Left ventricle myocardium inferior (tissue), 1 donor: Measurements from ENCODE around the gene ATXN7L1. TPM values are rescaled to one million over a fixed set of nuclear protein-coding genes. Genes with fewer than 3 reads are reported as not detected.

Source experiments
- DNase-seq: peaks from one replicate; pipeline ENCODE4 v3.0.0-alpha.2; 2020
- H3K27ac ChIP-seq: fragments of 200-600 bp; replicated peaks from 2 replicates; pipeline ENCODE4 v1.8.0; 2021
- H3K27me3 ChIP-seq: fragments of 200-600 bp; 2 replicates; pipeline ENCODE4 v1.8.0; 2021; ENCODE audit warnings: low read depth
- H3K36me3 ChIP-seq: fragments of 200-600 bp; 2 replicates; pipeline ENCODE4 v1.8.0; 2021
- H3K4me1 ChIP-seq: fragments of 200-600 bp; 2 replicates; pipeline ENCODE4 v1.8.0; 2021
- H3K4me3 ChIP-seq: fragments of 200-600 bp; 2 replicates; pipeline ENCODE4 v1.8.0; 2021; ENCODE audit warnings: mild to moderate bottlenecking, moderate library complexity
- H3K9me3 ChIP-seq: fragments of 200-600 bp; replicated peaks from 2 replicates; pipeline ENCODE4 v1.8.0; 2021
- CTCF ChIP-seq: fragments of 200-600 bp; IDR thresholded peaks from 2 replicates; pipeline ENCODE4 v1.8.0; 2021; ENCODE audit warnings: antibody characterized with exemption, mild to moderate bottlenecking, borderline replicate concordance
- intact Hi-C: fragments of 100-400 bp; cut with micrococcal nuclease; formaldehyde crosslinking; loops from one replicate; pipeline ENCODE4 v1.11.0; 2022
- total RNA-seq: library from RNA; stranded (reverse); fragmentation: NEBNext Ultra II Directional; extraction: Animal tissue kit (Norgen Biotek cat#: 25700); gene quantifications from one replicate; pipeline ENCODE4 v1.2.1, GENCODE V29; 2021
- donor health status: DM: no; HTN: yes; CAD: no; lungs with severe emphysema.

Gene ATXN7L1
- total RNA-seq, 1 donor from 2014 or later: 6.2 TPM

- intact Hi-C loops: no loop called here
- TF ChIP-seq CTCF: no peak
- no peak for DNase-seq
- Histone ChIP-seq H3K27ac (no peak overlapping the region), H3K27me3 (no peaks in the 10 kb centered on the region), H3K36me3 (peaks cover 7% of the 10 kb centered on the region), H3K4me3 (no peak overlapping the region), H3K9me3 (peaks cover 22% of the 10 kb centered on the region), H3K4me1 (peaks cover 18% of the 10 kb centered on the region)
Measured at GRCh38 chr7:105707967-105708762, 168.2 kb downstream of the ATXN7L1 start.

GRCh38 chr7:105707381-105707780 lies 169.0 kb downstream of the ATXN7L1 start:
- intact Hi-C loops: no loop called here
- Histone ChIP-seq H3K4me3 (no peak overlapping the region), H3K27me3 (no peaks in the 10 kb centered on the region), H3K36me3 (peaks cover 7% of the 10 kb centered on the region), H3K4me1 (peaks cover 11% of the 10 kb centered on the region), H3K9me3 (peaks cover 16% of the 10 kb centered on the region), H3K27ac (no peak overlapping the region)
- TF ChIP-seq CTCF: no peak
- DNase-seq: no peak

- DNase-seq: no peak
- TF ChIP-seq CTCF: no peak
- H3K27ac ChIP-seq: no peak overlapping the region
- peaks cover 11% of the 10 kb centered on the region for H3K4me1 ChIP-seq
- H3K27me3 ChIP-seq: no peaks in the 10 kb centered on the region
- no peak overlapping the region for H3K4me3 ChIP-seq
- H3K36me3 ChIP-seq: no peaks in the 10 kb centered on the region
- no peaks in the 10 kb centered on the region for H3K9me3 ChIP-seq
- intact Hi-C loops: no loop called here
Measured at GRCh38 chr7:105705427-105705826, 171.0 kb downstream of the ATXN7L1 start.

- Histone ChIP-seq H3K27me3 (no peaks in the 10 kb centered on the region), H3K4me3 (no peak overlapping the region), H3K27ac (no peak overlapping the region), H3K4me1 (peaks cover 10% of the 10 kb centered on the region), H3K36me3 (no peaks in the 10 kb centered on the region), H3K9me3 (no peaks in the 10 kb centered on the region)
- intact Hi-C loops: no loop called here
- no peak for TF ChIP-seq CTCF
- DNase-seq: no peak
Measured at GRCh38 chr7:105703207-105703930, 173.0 kb downstream of the ATXN7L1 start.

GRCh38 chr7:105699568-105700236 lies 176.7 kb downstream of the ATXN7L1 start:
- intact Hi-C loops: no loop called here
- Histone ChIP-seq H3K4me3 (no peak overlapping the region), H3K36me3 (no peaks in the 10 kb centered on the region), H3K27me3 (no peaks in the 10 kb centered on the region), H3K4me1 (no peaks in the 10 kb centered on the region), H3K9me3 (no peaks in the 10 kb centered on the region), H3K27ac (no peak overlapping the region)
- DNase-seq: no peak
- TF ChIP-seq CTCF: no peak
